Measurements from ENCODE around the gene IDH1. TPM values are rescaled to one million over a fixed set of nuclear protein-coding genes. Genes with fewer than 3 reads are reported as not detected.
A peak's percentile ranks its signal among the peaks of the same experiment; 100 is the strongest.

The IDH1 gene
- total and polyA plus RNA-seq, 2 of the 13 experiments (the other 11 are each of a cell fraction or from before 2014, with no cell fraction given): 312 to 1,077 TPM

- TF ChIP-seq ZZZ3 (CRISPR knock-in tag; IDR thresholded peaks at IDR 0.05; ENCODE audit: borderline replicate concordance) (peak; percentile 75; the same call in 1 of the 2 replicates), DBP (CRISPR knock-in tag; IDR thresholded peaks at IDR 0.05; ENCODE audit: not compliant biosample characterization) (no peak), ZGPAT (CRISPR knock-in tag; IDR thresholded peaks at IDR 0.05) (peak; percentile 98), PBX3 (CRISPR knock-in tag; IDR thresholded peaks at IDR 0.05; ENCODE audit: borderline replicate concordance) (no peak), ZBTB2 (CRISPR knock-in tag; IDR thresholded peaks at IDR 0.05; ENCODE audit: low read depth) (peak; percentile 99), ZNF160 (CRISPR knock-in tag; IDR thresholded peaks at IDR 0.05) (peak; percentile 85), ZNF589 (CRISPR knock-in tag; conservative IDR thresholded peaks at IDR 0.05) (peak; percentile 82; the same call in 1 of the 2 replicates), ZNF713 (CRISPR knock-in tag; IDR thresholded peaks at IDR 0.05) (no peak), PAXIP1 (CRISPR knock-in tag; conservative IDR thresholded peaks at IDR 0.05) (peak; percentile 90), HNF4G (IDR thresholded peaks at IDR 0.05; ENCODE audit: borderline replicate concordance, low read depth, low read length) (peak; percentile 65), HNF4G (CRISPR knock-in tag; IDR thresholded peaks at IDR 0.05; ENCODE audit: borderline replicate concordance, low read depth) (peak; percentile 88), POLR2G (IDR thresholded peaks at IDR 0.05; ENCODE audit: low read depth, low read length) (peak; percentile 90), PHB2 (IDR thresholded peaks at IDR 0.05; ENCODE audit: partially characterized antibody) (no peak), MED8 (CRISPR knock-in tag; IDR thresholded peaks at IDR 0.05; ENCODE audit: insufficient replicate concordance) (peak; percentile 12), GABPB1 (CRISPR knock-in tag; IDR thresholded peaks at IDR 0.05) (peak; percentile 97), ZNF44 (CRISPR knock-in tag; IDR thresholded peaks at IDR 0.05) (peak; percentile 91; the same call in 1 of the 2 replicates), ZNF580 (CRISPR knock-in tag; IDR thresholded peaks at IDR 0.05; ENCODE audit: borderline replicate concordance, low read depth) (peak; percentile 76; the same call in 1 of the 2 replicates), ZNF354B (CRISPR knock-in tag; IDR thresholded peaks at IDR 0.05) (no peak), SMARCE1 (IDR thresholded peaks at IDR 0.05; ENCODE audit: borderline replicate concordance) (no peak), ATAD3A (CRISPR knock-in tag; IDR thresholded peaks at IDR 0.05) (no peak), ERF (CRISPR knock-in tag; IDR thresholded peaks at IDR 0.05) (peak; percentile 93)
These were observed 11.1 kb upstream of the IDH1 start, which contains the start of gene PIKFYVE (continued) for GRCh38 chr2:208265801-208266552.
